ENCODE data around the gene GLIS1. TPM values are rescaled to one million over a fixed set of nuclear protein-coding genes. Genes with fewer than 3 reads are reported as not detected.

Gene GLIS1
- total RNA-seq, 4 donors from 2014 or later: 0.59 to 3.9 (median 0.75) TPM

DNA sequence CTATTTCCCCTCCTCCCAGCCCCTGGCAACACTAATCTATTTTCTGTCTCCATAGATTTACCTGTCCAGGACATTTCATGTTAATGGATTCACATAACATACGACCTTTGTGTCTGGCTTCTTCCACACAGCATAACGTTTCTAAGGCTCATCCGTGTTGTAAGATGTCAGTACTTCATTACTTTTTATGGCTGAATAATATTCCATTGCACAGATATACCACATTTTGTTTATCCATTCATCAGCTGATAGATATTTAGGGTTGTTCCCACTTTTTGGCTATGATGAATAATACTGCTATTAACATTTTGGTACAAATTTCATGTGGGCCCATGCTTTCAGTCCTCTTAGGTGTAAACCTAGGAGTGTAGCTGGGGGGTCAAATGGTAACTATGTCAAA is 38.2 kb downstream of the GLIS1 start:
- TF ChIP-seq POLR2A (IDR thresholded peaks at IDR 0.05) (no peak), EP300 (IDR thresholded peaks at IDR 0.05) (no peak)
- TF ChIP-seq, protein P1, sequence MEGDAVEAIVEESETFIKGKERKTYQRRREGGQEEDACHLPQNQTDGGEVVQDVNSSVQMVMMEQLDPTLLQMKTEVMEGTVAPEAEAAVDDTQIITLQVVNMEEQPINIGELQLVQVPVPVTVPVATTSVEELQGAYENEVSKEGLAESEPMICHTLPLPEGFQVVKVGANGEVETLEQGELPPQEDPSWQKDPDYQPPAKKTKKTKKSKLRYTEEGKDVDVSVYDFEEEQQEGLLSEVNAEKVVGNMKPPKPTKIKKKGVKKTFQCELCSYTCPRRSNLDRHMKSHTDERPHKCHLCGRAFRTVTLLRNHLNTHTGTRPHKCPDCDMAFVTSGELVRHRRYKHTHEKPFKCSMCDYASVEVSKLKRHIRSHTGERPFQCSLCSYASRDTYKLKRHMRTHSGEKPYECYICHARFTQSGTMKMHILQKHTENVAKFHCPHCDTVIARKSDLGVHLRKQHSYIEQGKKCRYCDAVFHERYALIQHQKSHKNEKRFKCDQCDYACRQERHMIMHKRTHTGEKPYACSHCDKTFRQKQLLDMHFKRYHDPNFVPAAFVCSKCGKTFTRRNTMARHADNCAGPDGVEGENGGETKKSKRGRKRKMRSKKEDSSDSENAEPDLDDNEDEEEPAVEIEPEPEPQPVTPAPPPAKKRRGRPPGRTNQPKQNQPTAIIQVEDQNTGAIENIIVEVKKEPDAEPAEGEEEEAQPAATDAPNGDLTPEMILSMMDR (IDR thresholded peaks at IDR 0.05): no peak
- Histone ChIP-seq H3K9me3 (no peaks in the 10 kb centered on the region), H3K4me3 (no peak overlapping the region), H3K4me1 (peaks cover 0 to 10% (median 0%) of the 10 kb centered on the region in 4 donors), H3K36me3 (no peaks in the 10 kb centered on the region), H3K27me3 (peaks cover 0 to 9% of the 10 kb centered on the region in 2 donors), H3K27ac (no peak overlapping the region)
- 85 to 94% methylated on average over 3 of the region's 3 CpGs for WGBS, 2 donors
- DNase-seq (ENCODE audit: low spot score in 2 of 2): no peak

DNA sequence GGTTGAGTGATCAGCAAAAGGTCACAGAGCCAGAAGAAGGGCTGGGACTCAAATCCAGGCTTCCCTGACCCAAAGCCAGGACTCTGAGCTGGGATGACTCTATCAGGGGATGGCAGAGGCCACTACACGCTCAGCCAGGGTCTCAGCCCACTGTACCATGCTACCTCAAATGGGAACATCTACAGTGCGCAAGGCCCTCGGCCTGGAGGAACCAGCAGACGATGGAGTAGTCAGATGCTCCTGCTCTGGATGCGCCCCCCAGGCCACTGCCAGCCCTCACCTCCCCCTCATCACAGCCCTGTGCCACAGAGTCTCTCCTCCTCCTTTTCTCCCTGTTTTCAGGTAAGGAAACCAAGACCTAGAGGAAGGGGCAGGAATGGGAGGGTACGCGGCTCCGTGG is 39.0 kb downstream of the GLIS1 start:
- Histone ChIP-seq H3K27me3 (peaks cover 0 to 2% of the 10 kb centered on the region in 2 donors), H3K36me3 (no peaks in the 10 kb centered on the region), H3K4me3 (no peak overlapping the region), H3K9me3 (no peaks in the 10 kb centered on the region), H3K4me1 (peaks cover 0 to 10% (median 0%) of the 10 kb centered on the region in 4 donors), H3K27ac (no peak overlapping the region)
- TF ChIP-seq POLR2A (IDR thresholded peaks at IDR 0.05) (no peak), EP300 (IDR thresholded peaks at IDR 0.05) (no peak)
- TF ChIP-seq, protein P1 (IDR thresholded peaks at IDR 0.05): no peak
- no peak for DNase-seq (ENCODE audit: low spot score in 2 of 2)
- WGBS, 2 donors: 87 to 92% methylated on average over 8 of the region's 8 CpGs

DNA sequence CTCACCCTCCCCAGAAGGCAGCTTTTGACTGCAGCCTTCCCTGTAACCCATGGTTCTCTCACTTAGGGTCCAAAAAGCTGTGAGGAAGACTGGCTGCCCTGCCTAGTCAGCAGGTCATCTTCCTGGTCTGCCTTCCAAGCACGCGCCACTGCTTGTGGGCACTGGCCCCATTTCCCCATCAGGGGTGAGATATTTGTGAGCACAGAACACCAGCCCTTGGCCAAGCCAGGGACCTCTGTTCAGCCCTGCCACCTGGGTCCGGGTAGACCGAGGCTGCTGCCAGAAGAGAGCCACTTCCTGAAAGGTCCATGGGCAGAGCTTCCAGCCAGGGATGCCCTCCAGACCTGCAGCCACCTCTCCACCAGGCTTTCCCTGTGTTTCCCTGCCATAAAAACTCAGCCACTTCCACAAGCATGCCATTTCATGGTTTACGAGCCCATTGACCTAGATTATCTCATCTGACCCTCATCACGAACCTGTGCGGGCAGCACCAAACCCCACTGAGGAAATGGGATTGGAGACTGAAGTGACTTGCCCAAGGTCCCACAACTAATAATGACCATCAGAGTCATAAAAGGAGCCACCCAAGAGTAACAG is 40.5 kb downstream of the GLIS1 start:
- Histone ChIP-seq H3K36me3 (no peaks in the 10 kb centered on the region), H3K4me3 (no peak overlapping the region), H3K27me3 (no peaks in the 10 kb centered on the region), H3K4me1 (peaks cover 0 to 10% (median 0%) of the 10 kb centered on the region in 4 donors), H3K9me3 (no peaks in the 10 kb centered on the region), H3K27ac (no peak overlapping the region)
- TF ChIP-seq, protein P1 (IDR thresholded peaks at IDR 0.05): no peak
- TF ChIP-seq POLR2A (IDR thresholded peaks at IDR 0.05): no peak
- no peak for TF ChIP-seq EP300 (IDR thresholded peaks at IDR 0.05)
- WGBS, 2 donors: 68 to 71% methylated on average over 6 to 7 of the region's 7 CpGs
- DNase-seq (ENCODE audit: low spot score in 2 of 2): no peak

DNA sequence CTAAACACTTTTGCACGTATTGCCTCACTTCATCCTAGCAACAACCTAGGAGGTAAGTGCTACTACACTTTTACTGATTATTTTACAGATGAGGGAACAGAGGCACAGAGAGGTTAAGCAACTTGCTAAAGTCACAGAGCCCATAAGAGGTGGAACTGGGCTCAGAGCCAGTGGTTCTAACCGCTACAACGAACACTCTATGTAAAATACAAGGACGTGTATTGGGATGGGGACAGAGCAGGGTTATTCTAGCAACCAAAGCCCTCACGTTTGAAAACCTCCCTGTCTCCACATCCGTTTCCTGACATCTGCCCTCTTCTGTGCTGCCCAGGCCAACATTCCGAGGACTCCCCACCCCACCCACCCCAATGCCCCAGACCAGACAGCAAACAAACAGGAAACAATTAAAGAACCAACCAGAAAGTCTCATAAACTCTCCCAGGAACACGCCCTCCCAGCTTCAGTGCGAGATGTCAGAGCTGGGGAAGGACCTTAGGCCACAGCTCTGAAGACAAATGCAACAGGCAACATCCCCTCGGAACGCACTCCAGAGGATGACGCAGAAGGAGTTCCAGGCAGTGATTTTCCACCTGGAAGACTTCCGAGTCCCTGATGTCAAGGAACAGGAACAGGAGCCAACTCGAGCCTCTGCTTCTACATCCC is 41.1 kb downstream of the GLIS1 start:
- peak in 1 of 2 donors; percentile 18 for DNase-seq (ENCODE audit: low spot score in 2 of 2)
- Histone ChIP-seq H3K4me1 (peaks cover 0 to 10% (median 0%) of the 10 kb centered on the region in 4 donors), H3K4me3 (no peak overlapping the region), H3K27me3 (no peaks in the 10 kb centered on the region), H3K27ac (no peak overlapping the region), H3K9me3 (no peaks in the 10 kb centered on the region), H3K36me3 (no peaks in the 10 kb centered on the region)
- TF ChIP-seq POLR2A (IDR thresholded peaks at IDR 0.05) (no peak), EP300 (IDR thresholded peaks at IDR 0.05) (no peak)
- TF ChIP-seq, protein P1 (IDR thresholded peaks at IDR 0.05): no peak
- WGBS, 2 donors: 15 to 26% methylated on average over 14 of the region's 14 CpGs

DNA sequence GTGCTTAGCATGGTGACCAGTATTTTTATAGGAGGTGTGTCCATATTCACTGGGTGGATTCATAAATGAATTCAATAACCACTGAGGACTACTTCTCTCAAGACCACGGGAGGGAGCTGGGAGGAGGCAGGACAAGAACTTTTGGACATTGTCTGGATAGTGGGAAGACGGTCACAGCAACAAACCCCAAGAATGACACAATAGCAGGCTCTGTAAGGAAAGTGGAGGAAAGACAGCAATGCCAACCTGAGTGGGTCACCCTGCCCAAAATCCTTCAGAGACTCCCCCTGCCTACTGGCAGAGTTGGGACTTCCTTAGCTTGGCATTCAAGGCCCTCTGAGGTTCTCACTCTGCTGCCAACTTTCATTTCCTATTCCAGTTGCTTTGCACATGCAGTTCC is 42.0 kb downstream of the GLIS1 start:
- Histone ChIP-seq H3K27me3 (peaks cover 0 to 5% of the 10 kb centered on the region in 2 donors), H3K4me3 (no peak overlapping the region), H3K4me1 (peaks cover 0 to 10% (median 0%) of the 10 kb centered on the region in 4 donors), H3K27ac (no peak overlapping the region), H3K36me3 (no peaks in the 10 kb centered on the region), H3K9me3 (no peaks in the 10 kb centered on the region)
- no peak for DNase-seq (ENCODE audit: low spot score in 2 of 2)
- WGBS, 2 donors: 72 to 74% methylated on average over 2 of the region's 2 CpGs
- TF ChIP-seq, protein P1 (IDR thresholded peaks at IDR 0.05): no peak
- TF ChIP-seq EP300 (IDR thresholded peaks at IDR 0.05): no peak
- TF ChIP-seq POLR2A (IDR thresholded peaks at IDR 0.05): no peak
